Astrocyte (in vitro differentiated cells and primary cell): ENCODE data around the gene PATL1. TPM values are rescaled to one million over a fixed set of nuclear protein-coding genes. Genes with fewer than 3 reads are reported as not detected.

ENCODE experiments used
- DNase-seq: peaks from one replicate; pipeline ENCODE4 v3.0.0-alpha.2; 2010; ENCODE audit warnings: low read depth
- FAIRE-seq: peaks from 2 replicates; lab custom pipeline; 2011; peaks lifted over from hg19 to GRCh38; lab: Jason Lieb, UNC
- H2AFZ ChIP-seq: 2 replicates; pipeline ENCODE4 v1.6.0; 2012; ENCODE audit warnings: low read depth, low read length, inconsistent platforms
- H3K27ac ChIP-seq: 2 replicates; pipeline ENCODE4 v1.5.1; 2011; ENCODE audit warnings: low read depth, low read length, inconsistent platforms
- H3K27me3 ChIP-seq: 2 replicates; pipeline ENCODE4 v1.6.0; 2011; ENCODE audit warnings: low read length, inconsistent platforms; ENCODE audit not compliant: insufficient read depth
- H3K36me3 ChIP-seq: 2 replicates; pipeline ENCODE4 v1.5.1; 2011; ENCODE audit warnings: low read length, inconsistent platforms; ENCODE audit not compliant: insufficient read depth
- H3K4me1 ChIP-seq: 2 replicates; pipeline ENCODE4 v1.5.1; 2011; ENCODE audit warnings: low read length, inconsistent platforms; ENCODE audit not compliant: insufficient read depth
- H3K4me2 ChIP-seq: 2 replicates; pipeline ENCODE4 v1.6.0; 2012; ENCODE audit warnings: low read length, inconsistent platforms
- H3K4me3 ChIP-seq: 2 replicates; pipeline ENCODE4 v1.5.1; 2011; ENCODE audit warnings: low read depth, mild to moderate bottlenecking, low read length, inconsistent platforms; ENCODE audit not compliant: insufficient read depth
- H3K79me2 ChIP-seq: 2 replicates; pipeline ENCODE4 v1.6.0; 2012; ENCODE audit warnings: mild to moderate bottlenecking, low read length, inconsistent platforms; ENCODE audit not compliant: insufficient read depth
- H3K9ac ChIP-seq: 2 replicates; pipeline ENCODE4 v1.6.0; 2012; ENCODE audit warnings: mild to moderate bottlenecking, low read length, inconsistent platforms
- H3K9me3 ChIP-seq: 2 replicates; pipeline ENCODE4 v1.5.1; 2012; ENCODE audit warnings: low read depth, mild to moderate bottlenecking, low read length, inconsistent platforms; ENCODE audit not compliant: insufficient read depth
- H4K20me1 ChIP-seq: 2 replicates; pipeline ENCODE4 v1.6.0; 2012; ENCODE audit warnings: low read length, inconsistent platforms; ENCODE audit not compliant: insufficient read depth
- H3K27ac Mint-ChIP-seq: one replicate; pipeline ENCODE4 v1.8.0; 2021; ENCODE audit warnings: mild to moderate bottlenecking, mixed read lengths; ENCODE audit not compliant: unreplicated experiment
- H3K27me3 Mint-ChIP-seq: one replicate; pipeline ENCODE4 v1.8.0; 2021; ENCODE audit warnings: low read depth, mixed read lengths; ENCODE audit not compliant: unreplicated experiment
- H3K36me3 Mint-ChIP-seq: one replicate; pipeline ENCODE4 v1.8.0; 2021; ENCODE audit warnings: low read depth, mixed read lengths; ENCODE audit not compliant: unreplicated experiment
- H3K4me1 Mint-ChIP-seq: one replicate; pipeline ENCODE4 v1.8.0; 2021; ENCODE audit warnings: low read depth, mixed read lengths; ENCODE audit not compliant: unreplicated experiment
- H3K4me3 Mint-ChIP-seq: one replicate; pipeline ENCODE4 v1.8.0; 2021; ENCODE audit warnings: mild to moderate bottlenecking, moderate library complexity, mixed read lengths; ENCODE audit not compliant: unreplicated experiment
- H3K9me3 Mint-ChIP-seq: one replicate; pipeline ENCODE4 v1.8.0; 2021; ENCODE audit warnings: mild to moderate bottlenecking, mixed read lengths; ENCODE audit not compliant: unreplicated experiment
- CTCF ChIP-seq: IDR thresholded peaks from 2 replicates; pipeline ENCODE4 v1.5.1; 2011; ENCODE audit warnings: low read depth, mild to moderate bottlenecking, inconsistent platforms, low read length, moderate library complexity; ENCODE audit not compliant: insufficient read depth
- EZH2 ChIP-seq: IDR thresholded peaks from 2 replicates; pipeline ENCODE4 v1.6.1; 2012; ENCODE audit warnings: mild to moderate bottlenecking, low read length, inconsistent platforms; ENCODE audit not compliant: insufficient read depth
- total RNA-seq: library from RNA; stranded (reverse); gene quantifications from 2 replicates; pipeline ENCODE4 v1.2.1, GENCODE V29; 2021

PATL1 gene
- total RNA-seq, 1 donor from 2014 or later: 38.1 TPM

- DNase-seq (peak; percentile 100), FAIRE-seq (peak; percentile 55)
- TF ChIP-seq CTCF (no peak), EZH2 (no peak)
- peak within 1 kb of the TSS; percentile 91 for H3K9ac ChIP-seq
- H2AFZ ChIP-seq: peak within 1 kb of the TSS; percentile 91
- H3K9me3 Mint-ChIP-seq: no peaks in the 10 kb centered on the region
- H4K20me1 ChIP-seq: peaks cover 42% of the 10 kb centered on the region
- H3K27ac Mint-ChIP-seq: peak within 1 kb of the TSS; percentile 95
- peaks cover 44% of the 10 kb centered on the region for H3K79me2 ChIP-seq
- H3K4me1 ChIP-seq: peaks cover 15% of the 10 kb centered on the region
- no peaks in the 10 kb centered on the region for H3K36me3 Mint-ChIP-seq
- peaks cover 28% of the 10 kb centered on the region for H3K4me1 Mint-ChIP-seq
- no peaks in the 10 kb centered on the region for H3K9me3 ChIP-seq
- H3K4me3 Mint-ChIP-seq: peak within 1 kb of the TSS; percentile 99
- H3K27me3 Mint-ChIP-seq: no peaks in the 10 kb centered on the region
- H3K4me2 ChIP-seq: peak within 1 kb of the TSS; percentile 98
- H3K27ac ChIP-seq: peak within 1 kb of the TSS; percentile 74
- peak within 1 kb of the TSS; percentile 99 for H3K4me3 ChIP-seq
- H3K36me3 ChIP-seq: no peaks in the 10 kb centered on the region
- H3K27me3 ChIP-seq: no peaks in the 10 kb centered on the region
Observed at GRCh38 chr11:59615637-59616395, 53.0 kb downstream of the PATL1 start, which contains the start of gene OSBP. Gene OSBP, minus strand, starts transcription at chr11:59615774. Its CDS starts 110 bp downstream, at chr11:59615664.

GRCh38 chr11:59615120-59615636 is 53.7 kb downstream of the PATL1 start:
- FAIRE-seq: no peak
- Histone ChIP-seq H3K27me3 (no peaks in the 10 kb centered on the region), H3K9me3 (no peaks in the 10 kb centered on the region), H3K4me2 (peak overlapping the region; percentile 98), H3K79me2 (peaks cover 50% of the 10 kb centered on the region), H4K20me1 (peaks cover 48% of the 10 kb centered on the region), H3K4me3 (peak overlapping the region; percentile 99), H3K4me1 (peaks cover 15% of the 10 kb centered on the region), H2AFZ (peak overlapping the region; percentile 18), H3K27ac (peak overlapping the region; percentile 71), H3K9ac (peak overlapping the region; percentile 91), H3K36me3 (peaks cover 3% of the 10 kb centered on the region)
- Mint-ChIP-seq H3K27ac (peak overlapping the region; percentile 95), H3K27me3 (no peaks in the 10 kb centered on the region), H3K36me3 (no peaks in the 10 kb centered on the region), H3K4me3 (peak overlapping the region; percentile 99), H3K4me1 (peaks cover 31% of the 10 kb centered on the region), H3K9me3 (no peaks in the 10 kb centered on the region)
- TF ChIP-seq CTCF (no peak), EZH2 (no peak)
- no peak for DNase-seq
